Glutamatergic neuron (in vitro differentiated cells): ENCODE data around the gene MINDY1. TPM values are rescaled to one million over a fixed set of nuclear protein-coding genes. Genes with fewer than 3 reads are reported as not detected.

Source experiments
- DNase-seq: peaks from one replicate; pipeline ENCODE4 v3.0.0; 2022
- H3K27ac Mint-ChIP-seq: one replicate; pipeline ENCODE4 v1.8.0; 2020; ENCODE audit warnings: mild to moderate bottlenecking, mixed read lengths, inconsistent platforms; ENCODE audit not compliant: unreplicated experiment
- H3K27me3 Mint-ChIP-seq: one replicate; pipeline ENCODE4 v1.8.0; 2020; ENCODE audit warnings: mild to moderate bottlenecking, moderate library complexity, mixed read lengths, inconsistent platforms; ENCODE audit not compliant: unreplicated experiment
- H3K36me3 Mint-ChIP-seq: one replicate; pipeline ENCODE4 v1.8.0; 2020; ENCODE audit warnings: mild to moderate bottlenecking, mixed read lengths, inconsistent platforms; ENCODE audit not compliant: unreplicated experiment
- H3K4me1 Mint-ChIP-seq: one replicate; pipeline ENCODE4 v1.8.0; 2020; ENCODE audit warnings: mild to moderate bottlenecking, low read depth, mixed read lengths, inconsistent platforms; ENCODE audit not compliant: unreplicated experiment
- H3K4me3 Mint-ChIP-seq: one replicate; pipeline ENCODE4 v1.8.0; 2020; ENCODE audit warnings: mild to moderate bottlenecking, mixed read lengths, inconsistent platforms; ENCODE audit not compliant: unreplicated experiment
- H3K9me3 Mint-ChIP-seq: one replicate; pipeline ENCODE4 v1.8.0; 2020; ENCODE audit warnings: mild to moderate bottlenecking, moderate library complexity, mixed read lengths, inconsistent platforms; ENCODE audit not compliant: unreplicated experiment
- total RNA-seq: library from RNA; stranded (reverse); fragmentation: NEBNext Ultra II Directional; extraction: Animal tissue kit (Norgen Biotek cat#: 25700); gene quantifications from one replicate; pipeline ENCODE4 v1.2.1, GENCODE V29; 2021; ENCODE audit not compliant: unreplicated experiment
- TF ChIP-seq, protein P1 (sequence below): fragments of 200-600 bp; sonication (generic); IDR thresholded peaks from one replicate; pipeline ENCODE4 v1.5.0; 2021; ENCODE audit not compliant: partially characterized antibody, unreplicated experiment

Gene MINDY1
- total RNA-seq, 1 donor from 2014 or later = 26.2 TPM

- peaks cover 28% of the 10 kb centered on the region for H3K4me1 Mint-ChIP-seq
- no peak overlapping the region for H3K4me3 Mint-ChIP-seq
Measured at GRCh38 chr1:151010346-151010726, 3.6 kb upstream of the MINDY1 start.

DNA sequence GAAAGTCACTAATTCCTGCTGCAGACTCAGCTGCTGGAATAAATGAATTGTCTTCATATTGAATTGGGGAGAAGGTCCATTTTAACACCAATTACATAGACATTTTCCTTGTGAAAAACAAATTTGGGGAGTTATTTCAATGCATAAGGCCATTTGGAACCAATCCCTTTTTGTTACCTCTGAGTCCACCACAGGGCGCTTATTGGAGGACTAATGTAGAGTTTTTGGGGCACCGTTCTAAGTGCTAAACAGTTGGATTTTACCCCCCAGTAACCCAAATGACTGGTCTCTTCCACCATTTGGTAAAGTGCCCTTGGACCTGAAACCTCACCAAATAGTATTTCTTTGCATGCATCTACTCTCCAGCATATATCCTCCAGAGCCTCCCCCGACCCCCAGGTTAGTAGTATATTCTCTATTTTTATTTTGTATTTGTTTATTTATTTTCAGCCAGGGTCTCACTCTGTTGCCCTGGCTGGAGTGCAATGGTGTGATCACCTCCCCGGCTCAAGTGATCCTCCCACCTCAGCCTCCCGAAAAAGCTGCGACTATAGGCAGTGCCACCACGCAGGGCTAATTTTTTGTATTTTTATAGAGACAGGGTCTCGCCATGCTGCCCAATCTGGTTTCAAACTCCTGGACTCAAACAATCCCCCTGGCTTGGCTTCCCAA is 3.1 kb upstream of the MINDY1 start:
- TF ChIP-seq, protein P1, sequence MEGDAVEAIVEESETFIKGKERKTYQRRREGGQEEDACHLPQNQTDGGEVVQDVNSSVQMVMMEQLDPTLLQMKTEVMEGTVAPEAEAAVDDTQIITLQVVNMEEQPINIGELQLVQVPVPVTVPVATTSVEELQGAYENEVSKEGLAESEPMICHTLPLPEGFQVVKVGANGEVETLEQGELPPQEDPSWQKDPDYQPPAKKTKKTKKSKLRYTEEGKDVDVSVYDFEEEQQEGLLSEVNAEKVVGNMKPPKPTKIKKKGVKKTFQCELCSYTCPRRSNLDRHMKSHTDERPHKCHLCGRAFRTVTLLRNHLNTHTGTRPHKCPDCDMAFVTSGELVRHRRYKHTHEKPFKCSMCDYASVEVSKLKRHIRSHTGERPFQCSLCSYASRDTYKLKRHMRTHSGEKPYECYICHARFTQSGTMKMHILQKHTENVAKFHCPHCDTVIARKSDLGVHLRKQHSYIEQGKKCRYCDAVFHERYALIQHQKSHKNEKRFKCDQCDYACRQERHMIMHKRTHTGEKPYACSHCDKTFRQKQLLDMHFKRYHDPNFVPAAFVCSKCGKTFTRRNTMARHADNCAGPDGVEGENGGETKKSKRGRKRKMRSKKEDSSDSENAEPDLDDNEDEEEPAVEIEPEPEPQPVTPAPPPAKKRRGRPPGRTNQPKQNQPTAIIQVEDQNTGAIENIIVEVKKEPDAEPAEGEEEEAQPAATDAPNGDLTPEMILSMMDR = no peak
- peaks cover 10% of the 10 kb centered on the region for H3K27me3 Mint-ChIP-seq
- peaks cover 7% of the 10 kb centered on the region for H3K9me3 Mint-ChIP-seq
- no peaks in the 10 kb centered on the region for H3K36me3 Mint-ChIP-seq
- peaks cover 29% of the 10 kb centered on the region for H3K4me1 Mint-ChIP-seq
- peak overlapping the region; percentile 99 for H3K4me3 Mint-ChIP-seq
- DNase-seq = no peak
- H3K27ac Mint-ChIP-seq = no peak overlapping the region

More at GRCh38 chr1:151010346-151010726, 3.6 kb upstream of the MINDY1 start:
- Mint-ChIP-seq H3K9me3 (peaks cover 7% of the 10 kb centered on the region), H3K27ac (no peak overlapping the region), H3K36me3 (no peaks in the 10 kb centered on the region), H3K27me3 (peaks cover 10% of the 10 kb centered on the region)
- TF ChIP-seq, protein P1 = no peak
- DNase-seq = no peak

DNA sequence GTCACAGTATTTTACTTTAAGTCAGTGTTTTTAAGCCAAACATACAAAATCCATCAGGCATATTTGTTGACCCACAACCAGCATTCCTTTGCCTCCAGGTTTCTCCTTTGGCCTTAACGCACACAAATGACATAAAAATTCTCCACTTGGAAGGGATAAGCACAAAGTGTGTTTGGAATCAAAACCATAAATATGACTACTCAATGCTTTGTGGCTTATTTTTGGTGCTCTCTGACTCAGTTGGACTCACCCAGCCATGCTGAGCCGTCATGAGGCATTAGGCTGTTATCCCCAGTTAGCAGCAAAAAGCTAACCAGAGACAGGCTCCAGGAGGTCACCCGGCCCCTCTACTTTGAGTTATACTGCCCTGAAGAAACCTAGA is 2.5 kb upstream of the MINDY1 start:
- no peak overlapping the region for H3K27ac Mint-ChIP-seq
- H3K4me1 Mint-ChIP-seq = peaks cover 29% of the 10 kb centered on the region
- peak overlapping the region; percentile 99 for H3K4me3 Mint-ChIP-seq

DNA sequence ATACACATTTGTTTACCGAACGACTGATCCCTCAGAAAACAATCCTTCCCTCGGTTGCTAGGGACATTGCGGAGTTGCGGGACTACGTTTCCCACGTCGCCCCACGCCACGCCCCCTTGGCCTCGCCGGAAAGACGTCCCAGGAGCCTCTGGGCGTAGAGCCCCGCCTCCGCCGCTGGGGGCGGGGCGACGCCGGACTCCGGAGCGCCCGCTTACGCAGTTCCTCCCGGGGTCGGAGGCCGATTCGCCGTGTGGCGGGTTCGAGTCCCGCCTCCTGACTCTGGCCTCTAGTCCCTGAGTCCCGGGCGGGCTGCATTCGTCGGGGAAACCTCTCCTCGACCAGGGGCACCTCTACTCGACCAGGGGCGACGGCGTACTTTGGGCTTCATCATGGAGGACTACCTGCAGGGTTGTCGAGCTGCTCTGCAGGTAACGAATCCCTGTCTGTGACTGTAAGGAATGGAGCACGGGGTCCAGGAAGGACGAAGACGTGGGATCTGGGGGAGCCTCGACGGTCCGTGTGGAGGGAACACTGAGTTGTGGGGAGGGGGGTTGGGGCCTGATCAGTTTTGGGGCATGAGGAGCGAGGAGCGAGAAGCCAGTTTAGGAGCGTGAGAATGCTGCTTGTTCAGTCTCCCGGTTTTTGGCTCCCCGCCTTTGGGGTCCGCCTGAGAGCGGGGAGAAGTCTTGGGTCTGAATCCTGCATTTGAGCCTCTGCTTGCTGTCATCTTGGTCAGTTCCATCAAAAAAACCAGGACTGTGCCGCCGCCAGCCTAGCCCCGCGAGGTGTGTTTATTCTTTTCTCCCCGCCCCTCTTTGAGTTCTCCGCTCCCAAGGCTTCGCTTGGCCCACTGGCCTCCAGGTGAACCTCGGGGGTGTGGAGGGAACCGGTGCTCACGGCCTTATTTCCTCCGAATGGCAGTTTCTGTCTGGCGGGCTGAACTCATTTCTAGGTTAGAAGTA is 1.8 kb upstream of the MINDY1 start, which contains the start of gene PRUNE1:
Gene PRUNE1 (plus strand): TSS at position 206 of the 962 bp plus-strand sequence. CDS start 184 bp downstream, at position 390.
- TF ChIP-seq, protein P1 = no peak
- peak; percentile 98 for DNase-seq

More for the DNA sequence above, 2.5 kb upstream of the MINDY1 start:
- peaks cover 7% of the 10 kb centered on the region for H3K9me3 Mint-ChIP-seq
- no peaks in the 10 kb centered on the region for H3K36me3 Mint-ChIP-seq
- no peak for DNase-seq
- H3K27me3 Mint-ChIP-seq = peaks cover 10% of the 10 kb centered on the region
- TF ChIP-seq, protein P1 = no peak

GRCh38 chr1:151007853-151008243 is 1.1 kb upstream of the MINDY1 start:
- peak overlapping the region; percentile 99 for H3K27ac Mint-ChIP-seq
- peaks cover 1% of the 10 kb centered on the region for H3K36me3 Mint-ChIP-seq
- H3K4me1 Mint-ChIP-seq = peaks cover 29% of the 10 kb centered on the region
- no peak for DNase-seq
- peaks cover 10% of the 10 kb centered on the region for H3K27me3 Mint-ChIP-seq
- H3K9me3 Mint-ChIP-seq = peaks cover 7% of the 10 kb centered on the region
- TF ChIP-seq, protein P1 = no peak
- H3K4me3 Mint-ChIP-seq = peak overlapping the region; percentile 99

More for the DNA sequence above, 1.8 kb upstream of the MINDY1 start, which contains the start of gene PRUNE1:
- peaks cover 10% of the 10 kb centered on the region for H3K27me3 Mint-ChIP-seq
- H3K4me3 Mint-ChIP-seq = peak within 1 kb of the TSS; percentile 99
- H3K9me3 Mint-ChIP-seq = peaks cover 7% of the 10 kb centered on the region
- peak within 1 kb of the TSS; percentile 99 for H3K27ac Mint-ChIP-seq
- H3K4me1 Mint-ChIP-seq = peaks cover 29% of the 10 kb centered on the region
- no peaks in the 10 kb centered on the region for H3K36me3 Mint-ChIP-seq
